Natural killer cell treated with Interleukin-12 subunit alpha and Interleukin-12 subunit beta and Interleukin-15 and Interleukin-18, amount 100 ng/mL, for 72 hours (primary cell): Measurements from ENCODE around the gene RFC2. TPM values are rescaled to one million over a fixed set of nuclear protein-coding genes. Genes with fewer than 3 reads are reported as not detected.
"Not testable (repeated sequence)": the region's sequence is repeated elsewhere in the genome, so short reads cannot be mapped to it uniquely, and the experiment has no call there.

Source experiments
- ATAC-seq, 2 donors: fragments of 150-1000 bp; cut with Tn5 transposase in 1 of 2; sonication (Bioruptor Pico), chemical (Tn5 transposase) in 1 of 2; 2 replicates each; pipeline ENCODE4 v1.10.0; 2021
- DNase-seq: peaks from one replicate; pipeline ENCODE4 v3.0.0; 2022; ENCODE audit warnings: low spot score
- H3K27ac Mint-ChIP-seq, 2 donors: 1 replicate in 1 of 2; 2 replicates in 1 of 2; pipeline ENCODE4 v1.8.0; 2022; ENCODE audit warnings: mixed read lengths in 2 of 2, mild to moderate bottlenecking in 1 of 2, moderate library complexity in 1 of 2
- H3K27me3 Mint-ChIP-seq, 2 donors: 1 replicate in 1 of 2; 2 replicates in 1 of 2; pipeline ENCODE4 v1.8.0; 2022; ENCODE audit warnings: mixed read lengths in 2 of 2
- H3K36me3 Mint-ChIP-seq: one replicate; pipeline ENCODE4 v1.8.0; 2022; ENCODE audit warnings: mixed read lengths
- H3K4me1 Mint-ChIP-seq, 2 donors: 1 replicate in 1 of 2; 2 replicates in 1 of 2; pipeline ENCODE4 v1.8.0; 2022; ENCODE audit warnings: low read depth in 2 of 2, mixed read lengths in 2 of 2, mild to moderate bottlenecking in 1 of 2
- H3K4me3 Mint-ChIP-seq: one replicate; pipeline ENCODE4 v1.8.0; 2022; ENCODE audit warnings: mixed read lengths
- H3K9me3 Mint-ChIP-seq: 2 replicates; pipeline ENCODE4 v1.8.0; 2022; ENCODE audit warnings: mixed read lengths
- total RNA-seq, 2 donors: library from RNA; stranded (reverse); gene quantifications; one replicate each; pipeline ENCODE4 v1.2.3, GENCODE V29; 2022

Gene RFC2
- total RNA-seq, 2 donors from 2014 or later: 66.4 to 87.5 TPM

DNA sequence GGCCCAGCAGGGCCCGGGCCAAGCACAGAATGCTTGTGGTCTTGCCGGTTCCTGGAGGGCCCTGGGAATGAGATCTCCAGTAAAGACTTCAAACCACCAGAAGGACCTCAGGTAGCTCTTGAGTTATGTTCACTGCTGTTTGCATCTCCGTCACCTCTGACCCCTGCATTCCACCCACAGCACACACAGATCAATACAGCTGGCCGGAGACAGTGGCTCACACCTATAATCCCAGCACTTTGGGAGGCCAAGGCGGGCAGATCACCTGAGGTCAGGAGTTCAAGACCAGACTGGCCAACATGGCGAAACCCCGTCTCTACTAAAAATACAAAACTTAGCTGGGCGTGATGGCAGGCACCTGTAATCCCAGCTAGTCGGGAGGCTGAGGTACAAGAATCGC, 5.1 kb downstream of the RFC2 start:
- not testable (repeated sequence) for DNase-seq, H3K9me3 Mint-ChIP-seq, H3K27me3 Mint-ChIP-seq, H3K27ac Mint-ChIP-seq, H3K4me3 Mint-ChIP-seq, ATAC-seq
- peaks cover 13% of the 10 kb centered on the region for H3K36me3 Mint-ChIP-seq
- H3K4me1 Mint-ChIP-seq: peaks cover 4 to 12% of the 10 kb centered on the region in 2 donors

DNA sequence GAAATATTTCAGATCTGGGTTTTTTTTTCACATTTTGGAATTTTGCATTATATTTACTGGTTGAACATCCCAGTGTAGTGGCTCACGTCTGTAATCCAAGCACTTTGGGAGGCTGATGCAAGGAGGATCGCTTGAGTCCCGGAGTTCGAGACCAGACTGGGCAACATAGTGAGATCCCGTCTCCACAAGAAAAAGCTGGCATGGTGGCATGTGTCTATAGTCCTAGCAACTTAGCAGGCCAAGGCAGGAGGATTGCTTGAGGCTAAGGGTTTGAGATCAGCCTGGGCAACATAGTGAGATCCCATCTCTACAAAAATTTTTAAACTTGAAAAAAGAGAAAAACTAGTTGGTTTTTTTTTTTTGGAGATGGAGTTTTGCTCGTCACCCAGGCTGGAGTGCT, 6.0 kb downstream of the RFC2 start:
- peaks cover 13% of the 10 kb centered on the region for H3K36me3 Mint-ChIP-seq
- no peak overlapping the region for H3K27ac Mint-ChIP-seq
- H3K27me3 Mint-ChIP-seq: no peaks in the 10 kb centered on the region
- H3K9me3 Mint-ChIP-seq: no peaks in the 10 kb centered on the region
- no peak for ATAC-seq
- H3K4me3 Mint-ChIP-seq: no peak overlapping the region
- peaks cover 4 to 12% of the 10 kb centered on the region in 2 donors for H3K4me1 Mint-ChIP-seq
- DNase-seq: no peak

DNA sequence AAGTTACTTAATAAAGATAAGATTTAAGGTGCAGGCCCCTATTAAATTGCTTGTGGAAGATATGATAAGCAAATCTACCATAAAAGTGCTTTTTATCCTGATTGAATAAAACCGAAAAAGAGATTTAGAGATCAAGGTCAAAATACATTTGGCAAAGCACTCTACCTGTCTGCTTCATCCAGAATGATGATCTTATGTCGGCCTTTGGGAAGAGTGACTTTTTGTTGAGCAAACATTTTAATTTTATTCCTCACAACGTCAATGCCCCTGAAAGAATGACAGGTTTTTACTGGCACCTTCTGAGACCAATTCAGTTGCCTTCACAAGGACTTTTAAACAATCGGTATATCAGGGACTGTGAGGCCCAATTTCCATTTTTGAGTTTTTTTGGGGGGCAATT, 7.7 kb downstream of the RFC2 start:
- Mint-ChIP-seq H3K9me3 (no peaks in the 10 kb centered on the region), H3K36me3 (peaks cover 15% of the 10 kb centered on the region), H3K27ac (no peak overlapping the region), H3K4me1 (peaks cover 5 to 12% of the 10 kb centered on the region in 2 donors), H3K4me3 (no peak overlapping the region), H3K27me3 (no peaks in the 10 kb centered on the region)
- DNase-seq (no peak), ATAC-seq (no peak)

DNA sequence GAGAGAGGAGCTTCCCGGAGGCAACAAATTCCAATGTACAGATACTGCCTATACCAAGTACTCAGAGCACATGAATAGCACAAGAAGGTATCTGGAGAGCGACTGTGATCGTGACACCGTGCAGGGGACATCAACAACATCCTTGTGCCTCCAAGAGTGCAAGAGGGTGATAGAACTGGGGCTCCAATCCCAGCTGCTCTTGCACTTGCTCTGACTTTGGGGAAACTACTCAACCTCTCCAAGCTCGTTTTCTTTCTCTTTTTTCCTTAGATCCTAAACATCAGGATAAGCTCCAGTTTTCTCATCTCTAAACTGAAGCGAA, 12.1 kb downstream of the RFC2 start:
- H3K36me3 Mint-ChIP-seq: peaks cover 19% of the 10 kb centered on the region
- peaks cover 9 to 12% of the 10 kb centered on the region in 2 donors for H3K4me1 Mint-ChIP-seq
- ATAC-seq: no peak
- no peak for DNase-seq
- no peaks in the 10 kb centered on the region for H3K9me3 Mint-ChIP-seq
- H3K27me3 Mint-ChIP-seq: no peaks in the 10 kb centered on the region
- no peak overlapping the region for H3K4me3 Mint-ChIP-seq
- H3K27ac Mint-ChIP-seq: no peak overlapping the region

DNA sequence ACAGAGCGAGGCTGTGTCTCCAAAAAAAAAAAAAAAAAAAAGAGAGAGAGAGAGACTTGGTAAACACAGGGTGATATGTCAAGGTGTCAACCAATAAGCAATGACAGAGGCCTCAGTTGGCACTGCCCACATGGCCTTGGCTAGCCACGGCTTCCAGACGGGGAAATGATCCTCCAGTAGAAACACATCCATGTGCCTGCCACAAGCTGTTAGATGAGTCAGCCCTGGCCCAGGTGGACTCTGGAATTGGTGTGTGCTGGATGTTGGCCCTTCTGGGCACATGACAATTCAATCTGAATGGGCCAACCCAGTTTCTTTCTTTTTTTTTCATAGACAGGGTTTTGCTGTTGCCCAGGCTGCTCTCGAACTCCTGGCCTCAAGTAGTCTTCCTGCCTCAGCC, 13.7 kb downstream of the RFC2 start:
- peaks cover 22% of the 10 kb centered on the region for H3K36me3 Mint-ChIP-seq
- no peaks in the 10 kb centered on the region for H3K9me3 Mint-ChIP-seq

DNA sequence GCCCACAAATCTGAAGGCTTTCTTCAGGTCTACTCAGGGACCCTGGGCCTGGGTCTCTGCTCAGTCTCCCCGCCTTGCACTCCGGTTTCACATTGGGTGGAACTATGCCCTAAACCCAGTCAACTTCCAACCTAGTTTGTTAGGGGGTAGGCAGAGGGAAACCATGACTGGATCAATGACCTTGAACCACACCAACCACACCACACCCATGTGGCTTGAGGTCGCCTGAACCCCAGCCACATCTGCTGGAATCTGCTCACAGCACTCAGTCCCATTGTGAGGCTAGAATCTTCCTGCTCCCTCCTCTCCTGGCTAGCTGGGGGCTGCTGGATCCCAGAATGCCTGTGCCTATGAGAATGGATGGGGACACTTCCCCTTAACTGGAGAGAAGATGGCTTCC, 17.9 kb downstream of the RFC2 start:
- DNase-seq: no peak
- Mint-ChIP-seq H3K4me3 (no peak overlapping the region), H3K27me3 (no peaks in the 10 kb centered on the region), H3K9me3 (no peaks in the 10 kb centered on the region), H3K4me1 (peaks cover 15 to 16% of the 10 kb centered on the region in 2 donors), H3K36me3 (peaks cover 22% of the 10 kb centered on the region), H3K27ac (no peak overlapping the region)
- ATAC-seq: peak in 1 of 2 donors; percentile 63

More for the DNA sequence above, 13.7 kb downstream of the RFC2 start:
- ATAC-seq (no peak), DNase-seq (no peak)
- H3K4me3 Mint-ChIP-seq: no peak overlapping the region
- H3K27ac Mint-ChIP-seq: no peak overlapping the region
- H3K27me3 Mint-ChIP-seq: no peaks in the 10 kb centered on the region
- peaks cover 15 to 16% of the 10 kb centered on the region in 2 donors for H3K4me1 Mint-ChIP-seq

DNA sequence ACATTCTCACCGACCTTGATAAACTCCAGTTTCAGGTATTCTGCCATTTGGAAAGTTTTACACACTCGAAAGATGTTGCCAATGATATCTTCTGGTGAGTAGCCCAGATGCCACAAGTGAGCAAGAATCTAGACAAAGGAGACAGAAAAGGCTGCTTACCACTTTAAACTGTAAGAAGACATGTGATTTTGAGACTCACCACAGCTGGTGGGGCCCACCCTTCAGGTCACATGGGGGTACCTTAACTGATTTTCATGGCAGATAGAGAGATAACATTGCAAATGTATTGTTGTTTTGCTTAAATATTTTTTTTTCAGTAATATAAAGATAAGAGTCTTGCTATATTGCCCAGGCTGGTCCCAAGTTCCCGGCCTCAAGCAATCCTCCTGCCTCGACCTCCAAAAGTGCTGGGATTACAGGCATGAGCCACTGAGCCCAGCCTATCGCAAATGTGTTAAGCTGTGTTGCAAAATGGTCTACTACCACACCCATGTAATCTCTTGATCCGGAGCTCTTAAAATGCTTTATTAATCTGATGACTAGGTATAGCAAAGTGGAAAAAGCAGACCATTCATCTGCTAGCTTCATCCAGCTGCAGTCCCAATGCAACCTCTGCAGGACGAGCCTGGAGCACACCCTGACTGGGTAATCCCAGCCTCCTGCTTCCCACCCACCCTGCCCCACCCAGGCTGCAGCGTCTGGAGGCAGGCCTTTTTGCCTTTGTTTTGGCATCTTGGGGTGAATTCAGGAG, 18.5 kb downstream of the RFC2 start:
- Mint-ChIP-seq H3K9me3 (no peaks in the 10 kb centered on the region), H3K36me3 (peaks cover 20% of the 10 kb centered on the region), H3K27ac (peak overlapping the region in 1 of 2 donors; percentile 14), H3K4me3 (no peak overlapping the region), H3K4me1 (peaks cover 19 to 20% of the 10 kb centered on the region in 2 donors), H3K27me3 (no peaks in the 10 kb centered on the region)
- no peak for ATAC-seq
- DNase-seq: no peak

DNA sequence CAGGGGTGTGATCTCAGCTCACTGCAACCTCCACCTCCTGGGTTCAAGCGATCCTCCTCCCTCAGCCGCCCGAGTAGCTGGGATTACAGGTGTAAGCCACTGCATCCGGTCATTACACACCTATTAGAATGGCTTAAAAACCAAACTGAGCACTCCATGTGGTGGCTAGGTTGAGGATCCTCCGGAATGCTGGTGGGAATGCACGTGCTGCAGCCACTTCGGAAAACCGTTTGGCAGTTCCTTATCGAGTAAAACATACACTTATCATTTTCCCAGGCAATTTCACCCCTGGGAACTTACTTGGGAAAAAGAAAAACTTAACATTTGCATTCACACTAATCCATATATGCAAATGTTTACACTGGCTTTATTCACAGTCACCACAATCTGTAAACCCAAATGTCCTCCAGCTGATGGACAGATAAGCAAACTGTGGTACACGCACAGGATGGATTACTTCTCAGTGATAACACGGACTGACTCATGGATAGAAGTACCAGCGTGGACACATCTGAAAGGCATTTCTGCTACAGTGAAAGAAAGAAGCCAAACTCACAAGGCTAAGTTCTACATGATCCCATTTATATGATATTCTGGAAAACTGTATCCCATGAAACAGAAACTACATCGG, 20.4 kb downstream of the RFC2 start:
- ATAC-seq: no peak
- Mint-ChIP-seq H3K27ac (no peak overlapping the region), H3K27me3 (no peaks in the 10 kb centered on the region), H3K4me1 (peaks cover 24% of the 10 kb centered on the region in 2 donors), H3K4me3 (no peak overlapping the region), H3K36me3 (peaks cover 15% of the 10 kb centered on the region), H3K9me3 (no peaks in the 10 kb centered on the region)
- DNase-seq: no peak

DNA sequence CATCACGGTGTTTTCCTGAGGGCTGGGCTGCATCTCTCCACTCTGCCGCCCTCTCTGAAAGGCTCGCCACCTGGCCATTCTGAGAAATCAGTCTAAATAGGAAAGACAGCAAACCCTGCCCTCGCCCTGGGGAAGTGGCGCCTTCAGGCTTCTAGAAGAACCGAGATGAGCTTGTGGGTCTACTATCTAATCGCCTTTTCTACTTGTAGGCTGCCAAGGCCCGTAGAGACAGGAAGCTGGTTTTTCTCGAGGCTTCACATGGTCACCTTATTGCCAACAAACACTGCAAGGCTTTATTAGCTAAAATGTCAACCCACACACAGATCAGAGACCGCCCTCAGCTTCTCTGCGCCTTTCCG, 23.0 kb downstream of the RFC2 start:
- peak overlapping the region; percentile 80 for H3K4me3 Mint-ChIP-seq
- ATAC-seq: peak; percentile 79 to 89
- H3K36me3 Mint-ChIP-seq: peaks cover 15% of the 10 kb centered on the region
- peaks cover 24 to 26% of the 10 kb centered on the region in 2 donors for H3K4me1 Mint-ChIP-seq
- peak overlapping the region; percentile 91 to 97 for H3K27ac Mint-ChIP-seq
- no peaks in the 10 kb centered on the region for H3K9me3 Mint-ChIP-seq
- DNase-seq: peak; percentile 79
- H3K27me3 Mint-ChIP-seq: no peaks in the 10 kb centered on the region

DNA sequence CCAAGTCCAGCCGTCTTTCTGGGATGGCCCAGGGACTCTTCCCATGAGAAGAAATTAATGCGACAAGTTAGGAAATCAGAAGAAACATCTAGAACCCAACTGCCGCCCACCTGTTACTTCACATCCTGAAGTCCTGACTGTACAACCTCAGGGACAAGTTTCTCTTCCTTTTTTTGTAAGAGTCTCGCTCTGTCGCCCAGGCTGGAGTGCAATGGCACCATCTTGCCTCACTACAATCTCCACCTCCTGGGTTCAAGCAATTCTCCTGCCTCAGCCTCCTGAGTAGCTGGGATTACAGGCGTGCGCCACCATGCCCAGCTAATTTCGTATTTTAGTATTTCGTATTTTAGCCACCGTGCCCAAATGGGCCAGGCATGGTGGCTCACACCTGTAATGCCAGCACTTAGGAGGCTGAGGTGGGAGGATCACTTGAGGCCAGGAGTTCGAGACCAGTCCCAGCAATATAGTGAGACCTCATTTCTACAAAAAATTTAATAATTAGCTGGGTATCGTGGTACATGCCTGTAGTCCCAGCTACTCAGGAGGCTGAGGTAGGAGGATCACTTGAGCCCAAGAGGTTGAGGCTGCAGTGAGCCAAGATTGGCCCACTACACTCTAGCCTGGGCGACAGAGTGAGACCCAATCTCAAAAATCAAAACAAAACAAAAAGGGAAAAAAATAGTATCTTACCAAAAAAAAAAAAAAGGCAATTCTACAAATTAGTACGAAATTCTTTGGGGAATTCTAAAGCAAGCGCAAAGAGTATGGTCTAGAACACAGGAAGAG, 23.6 kb downstream of the RFC2 start:
- H3K27ac Mint-ChIP-seq: peak overlapping the region; percentile 91 to 97
- H3K27me3 Mint-ChIP-seq: no peaks in the 10 kb centered on the region
- peak overlapping the region; percentile 80 for H3K4me3 Mint-ChIP-seq

DNA sequence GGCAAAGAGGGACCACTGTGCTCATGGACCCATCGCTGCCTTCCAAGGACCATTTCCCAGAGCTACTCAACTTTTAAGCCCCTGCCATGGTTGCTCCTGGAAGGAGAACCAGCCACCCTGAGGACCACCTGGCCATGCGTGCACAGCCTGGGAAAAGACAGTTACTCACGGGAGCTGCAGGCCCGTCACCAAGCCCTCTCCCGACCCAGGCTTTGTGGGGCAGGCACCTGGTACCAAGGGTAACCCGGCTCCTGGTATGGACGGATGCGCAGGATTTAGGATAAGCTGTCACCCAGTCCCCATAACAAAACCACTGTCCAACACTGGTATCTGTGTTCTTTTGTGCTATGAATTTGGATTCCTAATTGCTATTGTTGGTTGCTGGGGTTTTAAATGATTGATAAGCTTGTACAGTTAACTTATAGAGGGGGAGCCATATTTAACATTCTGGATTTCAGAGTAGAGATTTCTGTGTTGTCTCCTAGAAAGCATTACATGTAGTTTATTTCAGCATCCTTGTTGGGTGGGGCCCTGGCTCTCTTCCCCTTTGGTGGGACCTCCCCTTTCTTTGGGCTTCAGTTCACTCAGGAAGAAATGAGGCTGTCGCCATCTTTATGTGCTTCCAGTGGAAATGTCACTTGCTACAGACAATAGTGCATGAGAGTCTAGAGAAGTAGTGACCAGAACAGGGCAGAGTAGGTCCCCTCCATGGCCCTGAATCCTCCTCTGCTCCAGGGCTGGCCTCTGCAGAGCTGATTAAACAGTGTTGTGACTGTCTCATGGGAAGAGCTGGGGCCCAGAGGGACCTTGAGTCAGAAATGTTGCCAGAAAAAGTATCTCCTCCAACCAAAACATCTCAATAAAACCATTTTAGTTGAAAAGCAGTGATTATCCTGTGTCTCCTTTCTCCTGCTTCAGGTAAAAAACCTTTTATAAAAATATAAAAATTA, 25.0 kb downstream of the RFC2 start:
- H3K4me3 Mint-ChIP-seq: no peak overlapping the region
- no peaks in the 10 kb centered on the region for H3K27me3 Mint-ChIP-seq
- peak overlapping the region; percentile 51 to 76 for H3K27ac Mint-ChIP-seq
- ATAC-seq (no peak), DNase-seq (no peak)
- H3K36me3 Mint-ChIP-seq: peaks cover 10% of the 10 kb centered on the region
- no peaks in the 10 kb centered on the region for H3K9me3 Mint-ChIP-seq
- H3K4me1 Mint-ChIP-seq: peaks cover 29 to 31% of the 10 kb centered on the region in 2 donors

More for the DNA sequence above, 23.6 kb downstream of the RFC2 start:
- peaks cover 16% of the 10 kb centered on the region for H3K36me3 Mint-ChIP-seq
- H3K4me1 Mint-ChIP-seq: peaks cover 26 to 28% of the 10 kb centered on the region in 2 donors
- peak; percentile 1 to 58 for ATAC-seq
- no peaks in the 10 kb centered on the region for H3K9me3 Mint-ChIP-seq
- no peak for DNase-seq

DNA sequence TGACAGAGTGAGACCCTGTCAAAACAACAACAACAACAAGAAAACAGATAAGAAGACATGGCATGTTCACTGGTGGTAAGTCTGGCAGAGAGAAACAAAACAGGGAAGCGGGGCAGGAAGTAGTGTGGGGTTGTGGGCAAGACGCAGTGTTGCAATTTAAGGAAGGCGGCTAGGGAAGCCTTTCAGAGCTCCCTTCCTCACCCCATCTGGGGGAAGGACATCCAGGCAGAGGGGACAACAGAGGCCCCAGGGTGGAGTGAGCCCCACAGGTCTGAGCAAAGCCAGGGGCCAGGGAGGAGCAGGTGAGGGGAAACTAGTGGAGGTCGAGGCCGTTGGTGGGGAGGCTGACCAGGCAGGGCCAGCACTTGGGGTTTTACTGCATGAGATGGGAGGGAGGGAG, 27.6 kb downstream of the RFC2 start:
- peaks cover 7% of the 10 kb centered on the region for H3K36me3 Mint-ChIP-seq
- H3K9me3 Mint-ChIP-seq: no peaks in the 10 kb centered on the region
- H3K4me1 Mint-ChIP-seq: peaks cover 29 to 36% of the 10 kb centered on the region in 2 donors

DNA sequence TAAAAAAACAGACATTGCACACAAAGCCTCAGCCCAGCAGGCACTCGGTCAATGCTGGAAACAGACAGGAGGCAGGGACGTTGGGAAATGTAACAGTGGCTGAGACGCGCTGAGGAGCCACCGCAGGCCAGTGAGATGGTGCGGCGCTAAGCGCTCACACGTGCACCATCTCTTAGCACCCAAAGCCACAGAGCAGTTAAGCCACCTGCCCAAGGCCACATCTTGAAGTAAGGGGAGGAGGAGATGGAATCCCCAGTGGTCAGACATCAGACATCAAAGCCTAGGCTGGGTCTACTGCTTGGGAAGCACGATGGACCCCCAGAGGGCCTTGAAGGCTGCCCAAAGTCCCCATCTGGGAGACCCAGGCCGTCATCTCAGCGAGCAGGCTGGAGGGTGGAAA, 28.8 kb downstream of the RFC2 start:
- peak overlapping the region; percentile 55 to 63 for H3K27ac Mint-ChIP-seq

More for the DNA sequence above, 27.6 kb downstream of the RFC2 start:
- Mint-ChIP-seq H3K27ac (peak overlapping the region; percentile 75 to 78), H3K4me3 (peak overlapping the region; percentile 71), H3K27me3 (no peaks in the 10 kb centered on the region)
- ATAC-seq (peak in 1 of 2 donors; percentile 12), DNase-seq (no peak)

More for the DNA sequence above, 28.8 kb downstream of the RFC2 start:
- DNase-seq (peak; percentile 59), ATAC-seq (peak; percentile 76 to 80)
- peak overlapping the region; percentile 15 for H3K4me3 Mint-ChIP-seq
- H3K27me3 Mint-ChIP-seq: no peaks in the 10 kb centered on the region
- peaks cover 7% of the 10 kb centered on the region for H3K36me3 Mint-ChIP-seq
- peaks cover 19 to 31% of the 10 kb centered on the region in 2 donors for H3K4me1 Mint-ChIP-seq
- no peaks in the 10 kb centered on the region for H3K9me3 Mint-ChIP-seq
